Prostate gland (tissue), 2 donors: ENCODE results near the gene SLC13A3.

Source experiments
- CTCF ChIP-seq, 4 experiments: fragments of 200-600 bp in 2 of 4; fragments of 450-650 bp in 2 of 4; sonication (generic) in 2 of 4; IDR thresholded peaks; 1 replicate in 3 of 4; 2 replicates in 1 of 4; pipeline ENCODE4 v1.5.1; 2016 to 2019; ENCODE audit warnings: antibody characterized with exemption in 4 of 4, mild to moderate bottlenecking in 2 of 4, moderate library complexity in 2 of 4
- POLR2A ChIP-seq: fragments of 450-650 bp; IDR thresholded peaks from one replicate; pipeline ENCODE4 v1.6.1; 2016; ENCODE audit warnings: antibody characterized with exemption, mild to moderate bottlenecking
- POLR2AphosphoS5 ChIP-seq: sonication (generic); formaldehyde crosslinking; IDR thresholded peaks from one replicate; pipeline ENCODE4 v1.6.1; 2017; ENCODE audit warnings: antibody characterized with exemption

- no peak for TF ChIP-seq CTCF (IDR thresholded peaks at IDR 0.05)
- no peak for TF ChIP-seq POLR2A
- TF ChIP-seq POLR2AphosphoS5 = no peak
These were observed 98.5 kb downstream of the SLC13A3 start for GRCh38 chr20:46552460-46553420.
